Keratinocyte (primary cell): ENCODE data around the gene CYCS.

Experiments used
- EZH2 ChIP-seq: IDR thresholded peaks from one replicate; pipeline ENCODE4 v1.6.1; 2012; ENCODE audit warnings: inconsistent platforms, mild to moderate bottlenecking, low read length, moderate library complexity
- TF ChIP-seq, protein P1 (sequence below), 3 experiments: IDR thresholded peaks in 1 of 3; conservative IDR thresholded peaks in 1 of 3; optimal IDR thresholded peaks in 1 of 3; 2 replicates in 2 of 3; 3 replicates in 1 of 3; pipeline versions ENCODE3 to v1.5.1; 2011; ENCODE audit warnings: low read length in 3 of 3, mild to moderate bottlenecking in 3 of 3, moderate library complexity in 2 of 3, control low read depth in 1 of 3, inconsistent platforms in 1 of 3; ENCODE audit not compliant: insufficient read depth in 2 of 3; ENCODE audit errors: extremely low read depth in 1 of 3

DNA sequence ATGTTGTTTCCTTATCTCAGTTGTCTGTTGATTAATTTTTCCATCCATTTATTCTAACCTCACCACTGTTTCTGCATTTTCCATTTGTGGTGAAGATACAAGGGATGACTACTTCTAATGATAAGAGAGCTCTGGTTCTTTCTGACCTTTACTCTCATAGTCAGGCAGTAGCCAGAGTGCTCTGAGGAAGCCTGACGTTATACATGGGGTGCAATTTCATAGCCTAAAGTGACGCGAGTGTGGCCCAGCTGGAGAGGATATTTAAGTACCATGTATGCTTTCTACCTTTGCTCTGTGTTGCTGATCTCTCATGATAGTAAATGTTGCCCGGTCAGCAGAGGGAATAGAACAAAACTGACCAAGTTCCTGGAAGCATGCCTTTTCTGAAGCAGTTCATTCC is 33.9 kb upstream of the CYCS start:
- TF ChIP-seq, protein P1, sequence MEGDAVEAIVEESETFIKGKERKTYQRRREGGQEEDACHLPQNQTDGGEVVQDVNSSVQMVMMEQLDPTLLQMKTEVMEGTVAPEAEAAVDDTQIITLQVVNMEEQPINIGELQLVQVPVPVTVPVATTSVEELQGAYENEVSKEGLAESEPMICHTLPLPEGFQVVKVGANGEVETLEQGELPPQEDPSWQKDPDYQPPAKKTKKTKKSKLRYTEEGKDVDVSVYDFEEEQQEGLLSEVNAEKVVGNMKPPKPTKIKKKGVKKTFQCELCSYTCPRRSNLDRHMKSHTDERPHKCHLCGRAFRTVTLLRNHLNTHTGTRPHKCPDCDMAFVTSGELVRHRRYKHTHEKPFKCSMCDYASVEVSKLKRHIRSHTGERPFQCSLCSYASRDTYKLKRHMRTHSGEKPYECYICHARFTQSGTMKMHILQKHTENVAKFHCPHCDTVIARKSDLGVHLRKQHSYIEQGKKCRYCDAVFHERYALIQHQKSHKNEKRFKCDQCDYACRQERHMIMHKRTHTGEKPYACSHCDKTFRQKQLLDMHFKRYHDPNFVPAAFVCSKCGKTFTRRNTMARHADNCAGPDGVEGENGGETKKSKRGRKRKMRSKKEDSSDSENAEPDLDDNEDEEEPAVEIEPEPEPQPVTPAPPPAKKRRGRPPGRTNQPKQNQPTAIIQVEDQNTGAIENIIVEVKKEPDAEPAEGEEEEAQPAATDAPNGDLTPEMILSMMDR (optimal IDR thresholded peaks at IDR 0.05 in 1 of 3, IDR thresholded peaks at IDR 0.05 in 1 of 3, conservative IDR thresholded peaks at IDR 0.05 in 1 of 3; ENCODE audit: extremely low read depth in 1 of 3, insufficient read depth in 2 of 3, low read length in 3 of 3): no peak
- TF ChIP-seq EZH2: no peak
